Endometrium (tissue), 2 donors: ENCODE measurements around the gene SYNGR2.

Source experiments
- FAIRE-seq: peaks from 2 replicates; lab custom pipeline; 2012; peaks lifted over from hg19 to GRCh38; lab: Jason Lieb, UNC
- donor health status: control.
- donor health status: control.

SYNGR2 gene

GRCh38 chr17:78143214-78144146 is 24.9 kb upstream of the SYNGR2 start:
- no peak for FAIRE-seq

DNA sequence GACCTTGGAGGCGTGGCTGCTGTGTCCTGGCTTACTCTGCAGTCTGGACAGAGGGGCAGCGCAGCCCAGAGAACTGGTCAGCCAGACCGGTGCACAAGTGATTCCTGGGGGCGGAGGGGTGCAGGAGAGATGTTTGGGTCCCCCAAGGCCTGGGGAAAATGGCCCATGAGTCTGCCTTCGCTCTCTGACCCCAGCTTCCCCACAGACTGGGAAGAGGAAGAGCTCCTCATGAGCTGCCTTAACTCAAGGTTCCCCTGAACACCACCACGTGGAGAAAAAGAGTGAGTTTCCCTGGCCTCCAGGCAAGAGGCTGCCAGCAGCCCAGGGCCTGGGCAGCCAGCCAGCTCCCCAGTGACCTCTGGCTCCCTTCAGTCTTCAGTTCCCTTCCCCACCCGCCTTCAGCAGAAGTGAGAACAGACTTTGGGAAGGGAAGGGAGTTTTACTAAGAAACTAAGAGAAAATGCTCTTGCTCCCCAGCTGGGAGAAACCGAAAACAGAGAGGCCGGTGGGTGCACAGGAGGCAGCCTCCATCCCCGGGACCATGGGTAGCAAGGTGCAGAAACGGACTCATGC is 24.1 kb upstream of the SYNGR2 start:
- FAIRE-seq, result peak; percentile 72

DNA sequence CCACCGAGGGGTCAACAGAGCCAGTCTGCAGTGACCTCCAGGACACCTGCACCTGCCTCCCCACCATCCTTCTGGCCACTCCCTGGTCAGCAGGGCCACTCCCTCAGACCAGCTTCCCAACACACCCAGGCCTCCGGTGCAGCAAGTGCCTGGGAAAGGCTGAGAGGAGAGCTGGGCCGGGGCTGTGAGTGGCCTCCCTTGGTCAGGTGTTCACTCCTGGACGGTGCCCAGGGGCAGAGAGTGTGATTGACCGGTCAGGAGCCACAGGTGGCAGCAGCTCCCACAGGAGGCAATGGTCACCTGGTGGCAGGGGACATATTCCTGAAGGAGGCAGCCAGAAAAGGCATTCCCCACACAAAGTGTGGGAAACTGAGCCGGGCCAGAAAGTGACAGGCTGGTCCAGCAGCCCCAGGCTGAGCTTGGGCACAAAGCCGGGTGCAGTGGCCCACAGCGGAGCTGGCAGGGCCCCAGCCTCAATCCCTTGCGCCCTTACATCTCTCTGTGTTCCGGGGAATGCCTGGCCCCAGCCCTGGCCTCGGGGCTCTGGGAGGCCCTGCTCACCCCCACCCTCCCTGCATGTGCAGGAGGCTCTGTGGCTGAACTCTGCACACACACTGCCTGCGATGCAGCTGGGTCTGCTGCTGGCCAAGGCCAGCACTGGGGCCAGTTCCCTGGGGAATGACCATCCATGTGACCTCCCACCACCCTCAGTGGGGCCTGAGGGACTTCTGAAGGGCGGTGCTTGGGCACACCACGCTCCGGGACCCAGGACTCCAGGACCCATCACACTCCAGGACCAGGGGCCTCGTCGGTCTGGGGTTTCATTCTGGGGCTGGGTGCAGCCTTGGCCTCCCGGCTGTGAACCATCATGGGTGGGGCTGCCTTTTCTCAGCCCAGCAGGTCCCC is 23.4 kb upstream of the SYNGR2 start:
- no peak for FAIRE-seq

- FAIRE-seq, result no peak
These were observed 21.9 kb upstream of the SYNGR2 start for GRCh38 chr17:78146471-78146869.

- FAIRE-seq, result no peak
These were observed 21.5 kb upstream of the SYNGR2 start for GRCh38 chr17:78146881-78147280.

DNA sequence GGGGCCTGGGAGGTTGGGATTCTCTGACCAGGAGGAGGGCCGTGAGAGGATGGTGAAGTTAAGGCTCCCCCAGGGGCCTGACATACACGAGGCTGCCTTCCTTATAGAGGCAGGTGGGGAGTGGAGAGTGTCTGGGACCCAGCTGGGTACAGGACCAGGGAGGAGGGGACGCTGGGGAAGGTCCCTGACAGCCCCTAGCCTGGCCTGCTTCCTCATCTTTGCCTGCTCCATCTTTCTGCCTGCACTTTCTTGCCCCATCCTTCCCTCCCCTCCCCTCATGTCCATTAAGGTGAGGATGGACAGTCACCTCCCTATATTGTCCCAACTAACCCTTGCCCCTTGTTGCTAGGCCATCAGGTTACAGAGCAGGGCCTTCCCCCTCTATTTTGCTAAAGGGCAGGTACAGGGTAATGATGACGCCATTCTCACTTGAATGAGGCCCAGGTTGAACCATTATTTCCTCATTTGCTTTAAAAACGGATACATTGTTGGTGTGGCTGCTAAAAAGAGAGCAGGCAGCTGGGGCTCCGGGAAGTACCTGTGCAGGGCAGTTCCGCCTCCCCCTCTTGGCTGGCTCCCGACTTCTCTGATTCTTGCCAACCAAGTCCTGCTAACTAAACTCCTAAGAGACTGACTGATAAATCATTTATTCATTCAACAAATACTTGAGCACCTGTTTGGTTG is 20.9 kb upstream of the SYNGR2 start:
- no peak for FAIRE-seq

DNA sequence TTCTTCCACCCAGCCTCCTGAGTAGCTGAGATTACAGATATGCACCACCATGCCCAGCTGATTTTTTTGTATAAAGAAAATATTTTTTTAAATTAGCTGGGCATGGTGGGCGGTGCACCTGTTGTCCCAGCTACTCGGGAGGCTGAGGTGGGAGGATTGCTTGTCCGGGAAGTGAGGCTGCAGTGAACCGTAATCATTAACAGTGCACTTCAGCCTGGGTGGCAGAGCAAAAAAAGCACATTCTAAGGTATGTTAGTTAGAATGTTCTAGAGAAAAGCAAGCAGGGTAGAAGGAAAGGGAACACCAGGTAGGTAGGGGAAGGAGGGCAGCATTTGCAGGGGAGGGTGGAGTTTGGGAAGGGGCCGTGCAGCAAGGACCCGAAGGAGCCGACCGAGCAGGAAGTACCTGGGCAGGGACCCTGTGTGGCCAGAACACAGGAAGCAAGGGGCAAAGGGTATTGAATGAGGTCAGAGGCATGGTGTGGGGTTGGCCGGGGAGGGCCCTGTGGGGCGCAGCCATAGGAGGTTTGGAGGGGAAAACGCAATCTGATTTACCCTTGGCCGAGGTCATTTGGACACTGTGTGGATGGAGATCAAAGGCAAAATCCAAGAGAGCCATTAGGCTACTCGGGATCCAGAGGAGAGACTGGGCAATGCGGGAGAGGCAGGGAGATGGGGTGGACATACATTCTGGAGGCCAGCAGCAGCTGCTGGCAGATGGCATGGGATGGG is 19.9 kb upstream of the SYNGR2 start:
- no peak for FAIRE-seq

- FAIRE-seq, result no peak
These were observed 16.8 kb upstream of the SYNGR2 start for GRCh38 chr17:78151514-78152008.

- FAIRE-seq, result no peak
These were observed 13.2 kb upstream of the SYNGR2 start for GRCh38 chr17:78154903-78155811.

GRCh38 chr17:78159575-78160158 is 8.7 kb upstream of the SYNGR2 start:
- FAIRE-seq, result no peak

DNA sequence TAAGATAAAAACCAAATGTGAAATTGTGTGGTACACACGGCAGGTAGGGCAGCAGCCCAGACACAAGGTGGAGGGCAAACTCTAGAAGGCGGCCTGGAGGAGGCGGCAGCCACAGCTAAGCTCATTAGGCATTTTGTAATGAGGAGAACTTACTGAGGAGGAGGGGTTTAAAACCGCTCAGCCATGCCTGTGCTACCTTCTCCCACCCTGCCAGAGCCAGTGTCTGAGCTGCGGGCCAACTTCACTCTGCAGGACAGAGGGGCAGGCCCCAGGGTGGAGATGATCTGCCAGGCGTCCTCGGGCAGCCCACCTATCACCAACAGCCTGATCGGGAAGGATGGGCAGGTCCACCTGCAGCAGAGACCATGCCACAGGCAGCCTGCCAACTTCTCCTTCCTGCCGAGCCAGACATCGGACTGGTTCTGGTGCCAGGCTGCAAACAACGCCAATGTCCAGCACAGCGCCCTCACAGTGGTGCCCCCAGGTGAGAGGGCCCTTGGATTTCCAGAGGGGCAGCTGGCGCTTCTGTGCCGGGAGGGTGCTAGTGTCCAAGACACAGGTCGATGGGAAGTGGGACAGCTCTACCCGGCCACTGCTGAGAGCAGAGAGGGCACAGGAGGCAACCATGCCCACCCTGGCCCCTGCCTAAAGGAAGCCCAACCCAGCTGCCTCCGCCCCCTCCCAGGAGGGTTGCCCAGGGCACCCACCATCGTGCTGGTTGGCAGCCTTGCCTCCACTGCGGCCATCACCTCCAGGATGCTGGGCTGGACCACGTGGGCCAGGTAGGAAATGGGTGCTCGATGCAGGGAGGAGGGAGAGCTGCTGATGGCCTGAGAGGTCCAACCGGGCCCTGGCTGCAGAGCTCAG is 4.3 kb upstream of the SYNGR2 start:
- no peak for FAIRE-seq

DNA sequence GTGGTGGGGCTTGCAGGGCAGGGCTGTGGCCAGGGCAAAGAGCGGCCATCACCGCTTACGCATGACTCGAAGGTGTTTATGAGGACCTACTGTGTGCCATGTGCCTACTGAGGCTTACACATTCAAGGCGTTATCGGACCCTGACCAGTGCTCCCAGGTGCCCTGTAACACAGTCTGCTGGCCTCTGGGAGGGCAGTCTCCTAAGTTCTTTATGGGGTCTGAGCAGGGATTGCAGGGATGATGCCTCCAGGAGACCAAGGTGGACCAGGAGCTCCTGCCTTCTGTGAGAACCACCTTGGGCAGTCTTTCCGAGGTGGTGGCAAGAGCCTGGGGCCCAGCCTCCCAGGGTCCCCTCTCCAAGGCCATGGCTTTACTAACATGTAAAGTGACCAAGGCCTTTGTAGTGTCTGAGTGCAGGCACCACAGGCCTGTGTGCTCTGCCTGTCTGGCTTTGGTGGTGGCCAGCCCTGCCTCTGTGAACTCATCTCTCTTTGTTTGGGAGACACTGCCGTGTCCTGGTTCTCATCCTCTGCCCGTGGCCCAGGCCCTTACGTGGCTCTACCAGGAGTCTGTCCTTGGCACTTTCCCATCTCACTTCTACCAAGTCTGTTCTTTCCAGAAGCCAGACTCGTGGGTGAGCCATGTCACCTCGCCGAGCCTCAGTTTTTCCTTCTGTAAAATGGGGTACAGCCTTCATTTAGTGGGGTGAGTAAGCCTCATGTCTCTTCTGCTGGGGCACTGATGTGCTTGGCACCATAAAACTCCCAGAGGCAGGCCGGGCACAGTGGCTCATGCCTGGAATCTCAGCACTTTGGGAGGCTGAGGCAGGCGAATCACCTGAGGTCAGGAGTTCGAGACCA is 3.4 kb upstream of the SYNGR2 start:
- no peak for FAIRE-seq

DNA sequence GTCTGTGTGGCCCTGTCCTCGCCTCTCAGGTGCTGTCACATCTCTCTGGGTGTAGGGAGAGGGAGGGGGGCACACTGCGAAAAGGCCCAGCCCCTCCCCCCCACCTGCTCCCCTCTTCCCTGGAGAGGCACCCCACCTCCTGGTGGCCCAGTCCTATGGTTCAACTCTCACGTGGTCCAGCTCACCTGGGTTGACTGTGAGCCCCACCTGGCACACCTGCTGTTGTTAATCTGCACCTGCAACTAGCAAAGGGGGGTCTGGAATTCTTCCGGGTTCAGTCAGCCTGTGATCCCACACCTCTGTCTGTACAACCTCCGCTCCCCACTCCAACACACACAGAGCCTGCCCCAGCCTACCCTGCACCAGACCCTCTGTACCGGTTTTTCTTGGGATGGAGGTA is 2.0 kb upstream of the SYNGR2 start:
- no peak for FAIRE-seq

- no peak for FAIRE-seq
These were observed 767 bp downstream of the SYNGR2 start for GRCh38 chr17:78168903-78169793.

GRCh38 chr17:78170692-78171590 is 2.6 kb downstream of the SYNGR2 start:
- no peak for FAIRE-seq
